ENCODE data around the gene SYNDIG1. TPM values are rescaled to one million over a fixed set of nuclear protein-coding genes. Genes with fewer than 3 reads are reported as not detected.

Gene SYNDIG1
- total RNA-seq, 1 donor from 2014 or later, result 0.19 TPM

DNA sequence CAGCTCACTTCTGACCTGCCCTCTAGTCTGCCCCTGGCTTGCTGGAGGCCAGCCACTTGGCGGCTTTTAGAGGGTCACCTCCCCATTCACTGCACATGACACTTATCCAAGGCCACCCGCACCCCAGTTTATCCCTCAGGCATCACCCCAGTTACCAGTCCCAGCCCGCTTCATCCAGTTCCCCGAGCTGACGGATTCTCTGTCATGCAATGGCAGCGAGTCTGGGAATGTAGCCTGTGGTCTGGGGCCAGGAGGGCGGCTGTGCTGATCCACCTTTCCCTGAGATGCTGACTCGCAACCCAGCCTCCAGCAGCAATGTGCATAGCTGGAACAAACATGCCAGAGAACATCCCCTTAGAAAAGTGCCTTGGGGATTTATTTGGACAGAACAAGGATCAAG is 25.8 kb downstream of the SYNDIG1 start:
- no peak overlapping the region for H3K27ac Mint-ChIP-seq
- peaks cover 5% of the 10 kb centered on the region for H3K4me1 Mint-ChIP-seq (ENCODE audit: low read depth)
- no peak for DNase-seq (ENCODE audit: low spot score, unreplicated experiment)
- TF ChIP-seq, protein P1, sequence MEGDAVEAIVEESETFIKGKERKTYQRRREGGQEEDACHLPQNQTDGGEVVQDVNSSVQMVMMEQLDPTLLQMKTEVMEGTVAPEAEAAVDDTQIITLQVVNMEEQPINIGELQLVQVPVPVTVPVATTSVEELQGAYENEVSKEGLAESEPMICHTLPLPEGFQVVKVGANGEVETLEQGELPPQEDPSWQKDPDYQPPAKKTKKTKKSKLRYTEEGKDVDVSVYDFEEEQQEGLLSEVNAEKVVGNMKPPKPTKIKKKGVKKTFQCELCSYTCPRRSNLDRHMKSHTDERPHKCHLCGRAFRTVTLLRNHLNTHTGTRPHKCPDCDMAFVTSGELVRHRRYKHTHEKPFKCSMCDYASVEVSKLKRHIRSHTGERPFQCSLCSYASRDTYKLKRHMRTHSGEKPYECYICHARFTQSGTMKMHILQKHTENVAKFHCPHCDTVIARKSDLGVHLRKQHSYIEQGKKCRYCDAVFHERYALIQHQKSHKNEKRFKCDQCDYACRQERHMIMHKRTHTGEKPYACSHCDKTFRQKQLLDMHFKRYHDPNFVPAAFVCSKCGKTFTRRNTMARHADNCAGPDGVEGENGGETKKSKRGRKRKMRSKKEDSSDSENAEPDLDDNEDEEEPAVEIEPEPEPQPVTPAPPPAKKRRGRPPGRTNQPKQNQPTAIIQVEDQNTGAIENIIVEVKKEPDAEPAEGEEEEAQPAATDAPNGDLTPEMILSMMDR (IDR thresholded peaks at IDR 0.05; ENCODE audit: unreplicated experiment), result no peak
- no peaks in the 10 kb centered on the region for H3K9me3 Mint-ChIP-seq (ENCODE audit: low read depth)
- no peak overlapping the region for H3K4me3 Mint-ChIP-seq (ENCODE audit: low read depth)
- no peaks in the 10 kb centered on the region for H3K36me3 Mint-ChIP-seq (ENCODE audit: insufficient read depth)
- peaks cover 7% of the 10 kb centered on the region for H3K27me3 Mint-ChIP-seq

DNA sequence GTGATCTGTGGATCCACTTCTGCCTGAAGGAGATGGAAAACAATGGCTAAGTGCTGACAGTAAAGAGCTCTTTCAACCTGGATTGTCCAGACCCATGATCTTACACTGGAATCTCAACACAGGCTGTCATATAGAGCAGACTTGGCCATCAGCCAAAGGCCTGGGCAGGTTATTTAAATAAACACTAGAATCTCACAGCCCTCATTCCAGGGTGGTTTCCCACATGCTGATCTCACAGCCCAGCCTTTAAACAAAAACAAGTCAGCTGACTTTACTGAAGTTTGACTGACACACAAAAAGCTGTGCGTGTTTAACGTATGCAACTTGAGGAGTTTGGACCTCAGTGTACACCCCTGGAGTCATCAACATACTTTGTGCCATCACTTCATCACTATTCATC is 28.4 kb downstream of the SYNDIG1 start:
- Mint-ChIP-seq H3K36me3 (ENCODE audit: insufficient read depth) (no peaks in the 10 kb centered on the region), H3K4me3 (ENCODE audit: low read depth) (no peak overlapping the region), H3K27ac (no peak overlapping the region), H3K27me3 (peaks cover 6% of the 10 kb centered on the region), H3K9me3 (ENCODE audit: low read depth) (no peaks in the 10 kb centered on the region), H3K4me1 (ENCODE audit: low read depth) (peaks cover 1% of the 10 kb centered on the region)
- TF ChIP-seq, protein P1 (IDR thresholded peaks at IDR 0.05; ENCODE audit: unreplicated experiment), result no peak
- no peak for DNase-seq (ENCODE audit: low spot score, unreplicated experiment)

DNA sequence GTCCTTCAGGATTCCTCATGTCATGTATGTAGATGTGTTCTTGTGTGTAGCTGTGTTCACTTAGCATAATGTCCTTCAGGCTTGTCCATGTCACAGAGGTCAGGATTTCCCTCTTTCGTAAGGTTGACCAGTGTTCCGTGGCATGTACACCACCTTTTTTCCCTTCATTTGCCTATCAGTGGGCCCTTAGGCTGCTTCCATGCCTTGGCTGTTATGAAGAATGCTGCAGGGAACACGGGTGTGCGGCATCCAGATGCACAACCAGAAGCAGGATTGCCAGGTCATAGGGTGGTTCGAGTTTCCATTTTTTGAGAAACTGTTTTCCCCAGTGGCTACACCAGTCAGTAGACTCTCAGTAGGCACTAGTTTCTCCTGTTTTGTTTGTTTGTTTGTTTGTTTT is 29.2 kb downstream of the SYNDIG1 start:
- Mint-ChIP-seq H3K27ac (no peak overlapping the region), H3K4me3 (ENCODE audit: low read depth) (no peak overlapping the region), H3K36me3 (ENCODE audit: insufficient read depth) (no peaks in the 10 kb centered on the region), H3K9me3 (ENCODE audit: low read depth) (no peaks in the 10 kb centered on the region), H3K4me1 (ENCODE audit: low read depth) (peaks cover 5% of the 10 kb centered on the region), H3K27me3 (peaks cover 9% of the 10 kb centered on the region)
- TF ChIP-seq, protein P1 (IDR thresholded peaks at IDR 0.05; ENCODE audit: unreplicated experiment), result no peak
- no peak for DNase-seq (ENCODE audit: low spot score, unreplicated experiment)

DNA sequence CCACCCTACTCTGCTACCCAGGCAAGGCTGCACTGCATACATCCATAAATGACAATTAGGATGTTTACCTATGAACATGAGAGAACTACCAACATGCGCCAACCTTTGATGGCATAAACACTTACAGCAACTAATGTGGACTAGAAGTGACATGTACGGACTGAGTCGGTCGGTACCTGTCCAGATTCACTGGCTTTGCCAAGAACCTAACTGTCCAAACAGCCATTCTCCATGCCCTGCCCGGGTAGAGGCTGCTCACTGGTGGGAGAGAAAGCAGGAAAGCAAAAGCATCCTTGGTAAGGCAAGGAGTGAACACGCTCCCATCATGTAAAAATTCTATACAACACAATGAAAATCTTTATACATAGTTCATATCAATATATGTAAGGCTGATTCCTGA is 30.0 kb downstream of the SYNDIG1 start:
- TF ChIP-seq, protein P1 (IDR thresholded peaks at IDR 0.05; ENCODE audit: unreplicated experiment), result no peak
- DNase-seq (ENCODE audit: low spot score, unreplicated experiment), result no peak
- peaks cover 6% of the 10 kb centered on the region for H3K4me1 Mint-ChIP-seq (ENCODE audit: low read depth)

DNA sequence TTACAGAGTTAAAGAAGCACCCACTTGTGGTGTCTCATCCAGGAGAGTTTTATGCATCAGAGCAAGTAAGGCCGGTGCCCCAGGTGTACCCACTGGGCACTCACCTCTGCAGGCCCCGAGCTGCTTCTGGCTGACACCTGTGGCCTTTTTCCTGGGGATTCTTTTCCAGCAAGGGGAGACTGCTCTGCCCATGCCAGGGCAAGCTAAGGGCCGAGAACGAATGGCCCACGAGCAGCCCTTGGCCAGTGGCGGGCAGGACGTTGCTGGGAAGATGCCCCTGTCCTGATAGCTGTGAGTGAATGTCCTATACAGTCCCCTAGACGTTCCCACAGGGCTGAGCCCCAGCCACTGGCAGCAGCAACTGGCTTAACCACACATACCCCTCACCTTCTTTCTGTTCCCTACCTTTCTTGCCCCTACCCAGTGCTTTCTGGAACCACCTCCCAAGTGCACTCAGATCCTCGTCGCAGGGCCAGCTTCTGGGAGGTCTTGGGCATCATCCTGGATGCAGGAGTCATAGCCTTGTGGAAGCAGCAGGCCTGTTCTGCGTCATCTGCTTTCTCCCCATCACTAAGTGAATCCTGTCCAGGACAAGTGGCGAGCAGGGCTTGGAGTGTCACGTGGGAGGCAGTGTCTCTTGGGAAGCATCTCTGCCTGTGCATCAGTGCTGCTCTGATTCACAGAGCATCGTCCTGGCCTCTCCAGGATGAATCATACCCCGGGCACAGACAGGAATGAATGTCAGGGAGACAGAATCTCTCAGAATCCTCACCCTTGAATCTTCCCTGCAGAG is 32.5 kb downstream of the SYNDIG1 start:
- Mint-ChIP-seq H3K4me1 (ENCODE audit: low read depth) (peaks cover 6% of the 10 kb centered on the region), H3K36me3 (ENCODE audit: insufficient read depth) (no peaks in the 10 kb centered on the region), H3K4me3 (ENCODE audit: low read depth) (no peak overlapping the region), H3K27ac (no peak overlapping the region), H3K9me3 (ENCODE audit: low read depth) (no peaks in the 10 kb centered on the region), H3K27me3 (peaks cover 17% of the 10 kb centered on the region)
- DNase-seq (ENCODE audit: low spot score, unreplicated experiment), result no peak
- TF ChIP-seq, protein P1 (IDR thresholded peaks at IDR 0.05; ENCODE audit: unreplicated experiment), result no peak

More for the DNA sequence above, 30.0 kb downstream of the SYNDIG1 start:
- no peaks in the 10 kb centered on the region for H3K9me3 Mint-ChIP-seq (ENCODE audit: low read depth)
- no peak overlapping the region for H3K4me3 Mint-ChIP-seq (ENCODE audit: low read depth)
- H3K27me3 Mint-ChIP-seq, result peaks cover 7% of the 10 kb centered on the region
- no peaks in the 10 kb centered on the region for H3K36me3 Mint-ChIP-seq (ENCODE audit: insufficient read depth)
- H3K27ac Mint-ChIP-seq, result no peak overlapping the region

Measured in progenitor cell of endocrine pancreas (in vitro differentiated cells).